ENCODE data around the gene SNAPC1. TPM values are rescaled to one million over a fixed set of nuclear protein-coding genes. Genes with fewer than 3 reads are reported as not detected.

Gene SNAPC1
- total RNA-seq, 1 experiment from 2014 or later, result 6.8 TPM

- H3K79me1 ChIP-seq (ENCODE audit: insufficient read depth, low read depth, low read length, poor library complexity, severe bottlenecking), result peaks cover 2% of the 10 kb centered on the region
- no peak overlapping the region for H4K8ac ChIP-seq (replicated peaks; ENCODE audit: insufficient read length, low read depth, low read length)
- TF ChIP-seq, protein P1, sequence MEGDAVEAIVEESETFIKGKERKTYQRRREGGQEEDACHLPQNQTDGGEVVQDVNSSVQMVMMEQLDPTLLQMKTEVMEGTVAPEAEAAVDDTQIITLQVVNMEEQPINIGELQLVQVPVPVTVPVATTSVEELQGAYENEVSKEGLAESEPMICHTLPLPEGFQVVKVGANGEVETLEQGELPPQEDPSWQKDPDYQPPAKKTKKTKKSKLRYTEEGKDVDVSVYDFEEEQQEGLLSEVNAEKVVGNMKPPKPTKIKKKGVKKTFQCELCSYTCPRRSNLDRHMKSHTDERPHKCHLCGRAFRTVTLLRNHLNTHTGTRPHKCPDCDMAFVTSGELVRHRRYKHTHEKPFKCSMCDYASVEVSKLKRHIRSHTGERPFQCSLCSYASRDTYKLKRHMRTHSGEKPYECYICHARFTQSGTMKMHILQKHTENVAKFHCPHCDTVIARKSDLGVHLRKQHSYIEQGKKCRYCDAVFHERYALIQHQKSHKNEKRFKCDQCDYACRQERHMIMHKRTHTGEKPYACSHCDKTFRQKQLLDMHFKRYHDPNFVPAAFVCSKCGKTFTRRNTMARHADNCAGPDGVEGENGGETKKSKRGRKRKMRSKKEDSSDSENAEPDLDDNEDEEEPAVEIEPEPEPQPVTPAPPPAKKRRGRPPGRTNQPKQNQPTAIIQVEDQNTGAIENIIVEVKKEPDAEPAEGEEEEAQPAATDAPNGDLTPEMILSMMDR (conservative IDR thresholded peaks at IDR 0.05), result no peak
- no peak overlapping the region for H3K56ac ChIP-seq (ENCODE audit: insufficient read length, low read depth, low read length)
- no peak overlapping the region for H4K91ac ChIP-seq (ENCODE audit: insufficient read length, low read depth, low read length)
- no peak overlapping the region for H2BK20ac ChIP-seq (ENCODE audit: low read depth, low read length, poor library complexity, severe bottlenecking)
- H2BK120ac ChIP-seq (ENCODE audit: low read depth, low read length, poor library complexity, severe bottlenecking), result no peak overlapping the region
- no peak overlapping the region for H2AK5ac ChIP-seq (ENCODE audit: insufficient read length, low read length)
- H2BK15ac ChIP-seq (ENCODE audit: low read depth, low read length), result no peak overlapping the region
- no peak overlapping the region for H3K23ac ChIP-seq (ENCODE audit: insufficient read length, low read depth, low read length)
- H3T11ph ChIP-seq (ENCODE audit: low read length), result no peak overlapping the region
- Mint-ChIP-seq H3K36me3 (ENCODE audit: insufficient read depth in 1 of 3, low read depth in 3 of 3) (peaks cover 11 to 25% (median 23%) of the 10 kb centered on the region in 3 experiments; a peak in 6 of 7 replicates), H3K4me1 (peaks cover 36 to 37% of the 10 kb centered on the region in 2 experiments), H3K9me3 (no peaks in the 10 kb centered on the region; a peak in 1 of 5 replicates), H3K27me3 (ENCODE audit: low read depth) (no peaks in the 10 kb centered on the region; the same call in none of the 2 replicates), H3K4me3 (peak overlapping the region; percentile 93 to 99), H3K27ac (peak overlapping the region in 2 of 3 experiments; percentile 10 to 64; a peak in 3 of 7 replicates)
- no peak overlapping the region for H3K18ac ChIP-seq (ENCODE audit: insufficient read length, low read depth, low read length)
- no CpG with 5 or more reads among the region's 5 CpGs for WGBS (ENCODE audit: extremely low coverage, insufficient read length, low lambda C conversion rate)
- no peaks in the 10 kb centered on the region for H3K27me3 ChIP-seq (ENCODE audit: insufficient read depth, low read length)
- H3K4me2 ChIP-seq (ENCODE audit: insufficient read depth, insufficient read length, low read length), result no peak overlapping the region
- H3K14ac ChIP-seq (ENCODE audit: insufficient read depth, low read length), result no peak overlapping the region
- no peak overlapping the region for H4K5ac ChIP-seq (ENCODE audit: insufficient read length, low read depth, low read length)
- no peaks in the 10 kb centered on the region for H4K20me1 ChIP-seq (ENCODE audit: control insufficient read depth, insufficient read depth, insufficient read length)
- DNase-seq, result no peak
- H3K4me1 ChIP-seq (ENCODE audit: insufficient read depth, low read length), result 0 out of 2 replicates have a peak, but pooled peaks cover 2% of the 10 kb centered on the region
- H2BK5ac ChIP-seq (ENCODE audit: insufficient read length, low read length), result no peak overlapping the region
- no peak overlapping the region for H2AFZ ChIP-seq (ENCODE audit: low read length)
- H3K79me2 ChIP-seq (ENCODE audit: insufficient read depth, low read length), result peaks cover 7% of the 10 kb centered on the region; the same call in 1 of the 2 replicates
- no peaks in the 10 kb centered on the region for H3K9me3 ChIP-seq (ENCODE audit: control insufficient read depth, low read depth, low read length)
- H3K27ac ChIP-seq (ENCODE audit: insufficient read length, low read depth, low read length), result no peak overlapping the region
- H2BK12ac ChIP-seq (ENCODE audit: insufficient read length, low read depth, low read length), result no peak overlapping the region
- H3K4ac ChIP-seq (ENCODE audit: low read depth, low read length), result no peak overlapping the region
- H3K23me2 ChIP-seq (ENCODE audit: insufficient read length, low read depth, low read length, poor library complexity, severe bottlenecking), result peaks cover 9% of the 10 kb centered on the region
- H3K9ac ChIP-seq (ENCODE audit: extremely low read depth, insufficient read length, low read length), result no peak overlapping the region
These were observed 2.3 kb downstream of the SNAPC1 start for GRCh38 chr14:61764342-61765122.

Data from H9 (cell line).